Ishikawa (cell line): Measurements from ENCODE around the gene INTU.

Experiments used
- CEBPB ChIP-seq: IDR thresholded peaks from 2 replicates; pipeline ENCODE4 v1.6.1; 2012
- CREB1 ChIP-seq: IDR thresholded peaks from 2 replicates; pipeline ENCODE4 v1.6.1; 2012; ENCODE audit warnings: low read depth
- EGR1 ChIP-seq: IDR thresholded peaks from 2 replicates; pipeline ENCODE4 v1.6.1; 2012
- EP300 ChIP-seq: IDR thresholded peaks from 2 replicates; pipeline ENCODE4 v1.6.1; 2012; ENCODE audit warnings: borderline replicate concordance
- FOXM1 ChIP-seq: IDR thresholded peaks from 2 replicates; pipeline ENCODE4 v1.6.1; 2012; ENCODE audit warnings: low read depth, borderline replicate concordance
- NFIC ChIP-seq: IDR thresholded peaks from 2 replicates; pipeline ENCODE4 v1.6.1; 2012
- RAD21 ChIP-seq: IDR thresholded peaks from 2 replicates; pipeline ENCODE4 v1.6.1; 2012; ENCODE audit warnings: low read depth
- TAF1 ChIP-seq: IDR thresholded peaks from 2 replicates; pipeline ENCODE4 v1.6.1; 2012; ENCODE audit warnings: low read depth, mild to moderate bottlenecking
- TCF12 ChIP-seq: IDR thresholded peaks from 2 replicates; pipeline ENCODE4 v1.6.1; 2012; ENCODE audit warnings: low read depth
- TEAD4 ChIP-seq: IDR thresholded peaks from 2 replicates; pipeline ENCODE4 v1.6.1; 2012
- YY1 ChIP-seq: IDR thresholded peaks from 2 replicates; pipeline ENCODE4 v1.6.1; 2012; ENCODE audit warnings: low read depth
- ZBTB7A ChIP-seq: IDR thresholded peaks from 2 replicates; pipeline ENCODE4 v1.6.1; 2012; ENCODE audit warnings: low read depth
- TF ChIP-seq, protein P1 (sequence below): IDR thresholded peaks from 2 replicates; pipeline ENCODE4 v1.6.1; 2012; ENCODE audit warnings: low read depth, mild to moderate bottlenecking
- TF ChIP-seq, protein P2 (sequence below): IDR thresholded peaks from 2 replicates; pipeline ENCODE4 v1.6.1; 2012
- TF ChIP-seq, protein P3 (sequence below): IDR thresholded peaks from 2 replicates; pipeline ENCODE4 v1.6.1; 2012

Gene INTU

DNA sequence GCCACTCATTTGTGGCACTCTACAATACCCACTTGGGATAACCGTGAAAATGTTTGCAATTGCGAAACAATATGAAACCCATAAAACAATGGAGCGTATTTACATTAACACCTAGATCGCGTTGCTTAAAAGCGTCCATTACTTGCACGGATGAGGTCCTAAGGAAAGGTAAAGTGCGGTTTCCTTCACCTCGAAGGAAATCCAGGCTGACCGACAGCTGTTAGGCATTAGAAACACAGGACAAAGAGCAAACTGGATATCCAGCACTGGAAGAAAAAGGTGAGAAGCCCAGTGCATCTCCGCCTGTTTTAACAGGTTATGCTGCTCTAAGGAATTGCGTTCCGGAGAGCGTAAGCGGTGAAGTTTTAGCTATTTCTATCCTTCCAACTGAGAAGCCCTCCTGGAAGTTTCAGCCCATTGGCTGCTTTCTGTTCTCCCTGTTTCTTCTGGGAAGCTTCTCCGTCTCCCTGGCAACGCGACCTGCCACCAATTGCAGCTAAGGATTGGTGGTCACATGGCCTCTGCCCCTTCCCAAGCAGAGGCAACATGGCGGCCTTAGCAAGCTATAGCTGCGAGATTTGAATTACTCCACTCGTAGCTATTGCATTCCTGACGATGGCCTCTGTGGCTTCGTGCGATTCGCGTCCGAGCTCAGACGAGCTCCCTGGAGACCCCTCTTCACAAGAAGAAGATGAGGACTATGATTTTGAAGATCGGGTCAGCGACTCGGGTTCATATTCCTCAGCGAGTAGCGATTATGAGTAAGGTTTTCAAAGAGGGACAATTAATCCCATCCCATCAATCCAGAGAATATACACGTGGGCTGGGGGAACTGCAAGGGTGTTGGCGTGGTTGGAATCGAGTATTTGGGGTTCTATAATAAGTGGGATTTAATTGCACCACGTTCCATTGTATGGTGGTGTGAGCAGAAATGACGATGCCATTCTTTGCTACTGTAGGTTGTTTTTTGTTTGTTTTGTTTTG lies at the start of gene INTU:
TSS of gene INTU (plus strand) at position 538 of the 984 bp plus-strand sequence. CDS start at position 616, 78 bp downstream.
- TF ChIP-seq EGR1 = no peak
- TF ChIP-seq FOXM1 = no peak; the same call in 1 of the 2 replicates
- TF ChIP-seq TAF1 = peak; percentile 70
- no peak for TF ChIP-seq CREB1
- no peak for TF ChIP-seq ZBTB7A
- no peak for TF ChIP-seq EP300
- TF ChIP-seq, protein P1, sequence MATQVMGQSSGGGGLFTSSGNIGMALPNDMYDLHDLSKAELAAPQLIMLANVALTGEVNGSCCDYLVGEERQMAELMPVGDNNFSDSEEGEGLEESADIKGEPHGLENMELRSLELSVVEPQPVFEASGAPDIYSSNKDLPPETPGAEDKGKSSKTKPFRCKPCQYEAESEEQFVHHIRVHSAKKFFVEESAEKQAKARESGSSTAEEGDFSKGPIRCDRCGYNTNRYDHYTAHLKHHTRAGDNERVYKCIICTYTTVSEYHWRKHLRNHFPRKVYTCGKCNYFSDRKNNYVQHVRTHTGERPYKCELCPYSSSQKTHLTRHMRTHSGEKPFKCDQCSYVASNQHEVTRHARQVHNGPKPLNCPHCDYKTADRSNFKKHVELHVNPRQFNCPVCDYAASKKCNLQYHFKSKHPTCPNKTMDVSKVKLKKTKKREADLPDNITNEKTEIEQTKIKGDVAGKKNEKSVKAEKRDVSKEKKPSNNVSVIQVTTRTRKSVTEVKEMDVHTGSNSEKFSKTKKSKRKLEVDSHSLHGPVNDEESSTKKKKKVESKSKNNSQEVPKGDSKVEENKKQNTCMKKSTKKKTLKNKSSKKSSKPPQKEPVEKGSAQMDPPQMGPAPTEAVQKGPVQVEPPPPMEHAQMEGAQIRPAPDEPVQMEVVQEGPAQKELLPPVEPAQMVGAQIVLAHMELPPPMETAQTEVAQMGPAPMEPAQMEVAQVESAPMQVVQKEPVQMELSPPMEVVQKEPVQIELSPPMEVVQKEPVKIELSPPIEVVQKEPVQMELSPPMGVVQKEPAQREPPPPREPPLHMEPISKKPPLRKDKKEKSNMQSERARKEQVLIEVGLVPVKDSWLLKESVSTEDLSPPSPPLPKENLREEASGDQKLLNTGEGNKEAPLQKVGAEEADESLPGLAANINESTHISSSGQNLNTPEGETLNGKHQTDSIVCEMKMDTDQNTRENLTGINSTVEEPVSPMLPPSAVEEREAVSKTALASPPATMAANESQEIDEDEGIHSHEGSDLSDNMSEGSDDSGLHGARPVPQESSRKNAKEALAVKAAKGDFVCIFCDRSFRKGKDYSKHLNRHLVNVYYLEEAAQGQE = no peak
- no peak for TF ChIP-seq NFIC
- TF ChIP-seq, protein P2, sequence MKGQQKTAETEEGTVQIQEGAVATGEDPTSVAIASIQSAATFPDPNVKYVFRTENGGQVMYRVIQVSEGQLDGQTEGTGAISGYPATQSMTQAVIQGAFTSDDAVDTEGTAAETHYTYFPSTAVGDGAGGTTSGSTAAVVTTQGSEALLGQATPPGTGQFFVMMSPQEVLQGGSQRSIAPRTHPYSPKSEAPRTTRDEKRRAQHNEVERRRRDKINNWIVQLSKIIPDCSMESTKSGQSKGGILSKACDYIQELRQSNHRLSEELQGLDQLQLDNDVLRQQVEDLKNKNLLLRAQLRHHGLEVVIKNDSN = peak; percentile 98
- peak; percentile 80 for TF ChIP-seq CEBPB
- no peak for TF ChIP-seq RAD21
- peak; percentile 94 for TF ChIP-seq YY1
- TF ChIP-seq, protein P3, sequence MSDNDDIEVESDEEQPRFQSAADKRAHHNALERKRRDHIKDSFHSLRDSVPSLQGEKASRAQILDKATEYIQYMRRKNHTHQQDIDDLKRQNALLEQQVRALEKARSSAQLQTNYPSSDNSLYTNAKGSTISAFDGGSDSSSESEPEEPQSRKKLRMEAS = no peak; the same call in 1 of the 2 replicates
- TF ChIP-seq TCF12 = no peak
- no peak for TF ChIP-seq TEAD4

DNA sequence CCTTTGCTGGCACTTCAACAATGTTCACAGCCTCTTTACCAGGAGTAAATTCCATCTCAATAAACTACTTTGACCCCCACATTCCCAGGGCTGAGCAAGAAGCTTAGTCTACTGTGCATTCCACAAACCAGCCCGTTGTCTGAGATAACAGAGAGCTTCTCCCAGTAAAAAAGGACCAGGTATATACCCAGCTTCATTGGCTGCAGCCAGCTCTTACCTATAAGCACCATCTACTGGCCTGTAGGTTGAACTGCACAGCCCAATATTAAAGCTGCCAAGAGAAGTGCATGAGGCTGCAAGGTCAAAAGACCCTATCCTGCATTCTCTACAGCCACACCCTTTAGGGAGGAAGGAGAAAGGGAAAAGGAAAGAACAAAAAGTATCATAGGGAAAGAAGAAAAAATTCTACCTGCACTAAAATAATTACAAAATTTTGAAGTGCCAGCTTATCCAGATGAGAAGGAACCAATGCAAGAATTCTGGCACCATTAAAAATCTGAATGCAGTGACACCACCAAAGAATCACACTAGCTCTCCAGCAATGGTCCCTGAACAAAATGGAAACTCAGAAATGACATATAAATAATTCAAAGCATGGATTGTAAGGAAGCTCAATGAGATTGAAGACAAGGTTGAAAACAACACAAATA lies 45.7 kb upstream of the INTU start:
- TF ChIP-seq ZBTB7A (no peak), YY1 (no peak), TEAD4 (no peak), FOXM1 (no peak), TAF1 (no peak), EGR1 (no peak), RAD21 (peak; percentile 84)
- TF ChIP-seq, protein P2 = no peak
- TF ChIP-seq, protein P3 = no peak

DNA sequence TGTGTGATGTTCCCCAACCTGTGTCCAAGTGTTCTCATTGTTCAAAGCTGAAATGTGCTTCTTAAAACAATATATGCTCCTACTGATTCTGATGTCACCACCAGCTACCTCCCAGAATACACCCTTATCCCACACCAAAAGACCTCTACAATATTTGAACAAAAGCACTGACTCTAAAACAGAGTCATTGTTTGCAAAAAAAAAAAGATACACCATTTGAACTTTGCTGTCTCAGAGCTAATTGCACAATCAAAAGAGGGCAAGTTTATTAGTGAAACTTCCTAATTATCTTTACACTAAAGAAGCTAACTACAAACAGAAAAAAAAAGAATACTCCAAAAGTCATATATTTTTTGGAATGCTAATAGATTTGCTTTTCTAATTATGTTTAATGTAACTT lies 34.1 kb upstream of the INTU start:
- TF ChIP-seq EP300 = no peak
- TF ChIP-seq CEBPB = no peak
- TF ChIP-seq ZBTB7A = no peak

DNA sequence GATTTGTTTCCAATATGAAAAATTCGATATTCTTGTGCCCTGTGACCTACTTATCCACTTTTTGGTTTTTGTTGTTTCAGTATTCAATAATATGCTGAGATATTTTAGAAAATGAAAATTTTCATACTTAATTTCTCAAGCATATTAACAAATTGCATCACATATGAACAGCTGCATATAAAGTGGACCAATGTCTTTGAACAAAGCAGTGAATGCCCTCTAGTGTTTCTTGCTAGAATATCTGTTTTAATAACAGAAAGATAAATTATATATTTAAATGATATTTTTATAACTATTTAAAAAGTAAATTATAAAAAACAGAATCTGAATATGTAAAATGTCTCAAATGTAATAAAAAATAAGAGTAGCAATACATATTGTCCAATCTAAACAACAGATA lies 31.7 kb upstream of the INTU start:
- peak; percentile 16; the same call in 1 of the 2 replicates for TF ChIP-seq RAD21
- no peak for TF ChIP-seq EGR1

DNA sequence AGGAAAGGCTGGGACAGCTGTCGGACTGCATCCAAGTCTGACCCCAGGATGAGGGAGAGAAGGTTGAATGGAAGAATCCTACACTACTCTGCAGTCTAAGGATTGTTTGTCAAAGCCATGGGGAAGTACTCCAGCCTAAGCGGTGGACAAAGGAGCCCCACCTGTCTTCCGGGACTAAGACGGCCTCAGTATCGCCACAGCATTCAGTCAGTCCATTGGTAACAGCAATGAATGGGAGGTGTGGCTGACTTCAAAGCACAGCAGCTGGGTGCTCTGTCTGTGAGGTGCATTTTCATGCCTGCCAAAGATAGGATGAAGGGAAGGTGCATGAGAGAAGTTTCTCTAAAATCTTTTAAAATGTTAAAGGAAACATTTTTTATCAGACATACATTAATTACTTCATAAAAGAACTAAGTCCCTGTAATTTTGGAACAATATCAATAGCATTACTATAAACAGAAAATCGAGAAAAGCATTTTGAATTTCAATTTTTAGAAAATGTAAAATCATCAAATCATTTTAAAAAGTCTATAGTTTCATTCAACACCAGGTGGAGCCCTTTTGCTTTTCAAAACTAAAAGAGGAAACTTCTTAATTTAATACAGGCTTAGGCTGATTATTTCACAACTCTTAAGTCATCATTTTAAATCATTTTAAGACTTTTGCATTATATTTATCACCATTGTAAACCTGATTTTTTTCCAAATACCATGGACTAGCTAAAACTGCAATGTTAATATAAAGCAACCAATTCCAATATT lies 27.6 kb upstream of the INTU start:
- peak; percentile 63 for TF ChIP-seq RAD21
- TF ChIP-seq, protein P3 = no peak

DNA sequence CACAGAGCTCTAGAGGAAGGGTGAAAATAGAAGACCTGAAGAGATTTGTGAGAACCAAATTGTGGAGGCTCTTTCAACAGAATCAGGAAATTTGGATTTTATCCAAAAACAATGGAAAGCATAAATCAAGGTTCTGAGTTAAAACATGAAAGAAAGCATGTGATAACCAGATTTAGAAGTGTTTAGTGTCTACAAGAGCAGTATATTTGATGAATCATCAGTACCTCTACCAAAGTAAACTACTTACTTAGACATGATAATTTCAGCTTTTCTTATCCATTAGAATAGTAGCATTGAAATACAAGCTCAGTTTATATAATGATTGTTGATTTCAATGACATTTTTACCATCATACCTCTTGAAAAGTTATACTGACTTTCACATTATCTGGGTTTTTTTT lies 25.9 kb upstream of the INTU start:
- TF ChIP-seq NFIC (no peak), RAD21 (no peak), YY1 (no peak), EGR1 (no peak), EP300 (no peak), TEAD4 (no peak), TCF12 (no peak), FOXM1 (no peak), CREB1 (no peak), CEBPB (no peak)
- TF ChIP-seq, protein P2 = no peak
- TF ChIP-seq, protein P1 = no peak
